GM19099 (cell line): Measurements from ENCODE around the gene CHCHD6.

ENCODE experiments used
- POLR2A ChIP-seq: IDR thresholded peaks from 3 replicates; pipeline ENCODE4 v1.6.1; 2011; ENCODE audit warnings: low read depth; ENCODE audit not compliant: insufficient read length; ENCODE audit errors: extremely low read depth

Gene CHCHD6

DNA sequence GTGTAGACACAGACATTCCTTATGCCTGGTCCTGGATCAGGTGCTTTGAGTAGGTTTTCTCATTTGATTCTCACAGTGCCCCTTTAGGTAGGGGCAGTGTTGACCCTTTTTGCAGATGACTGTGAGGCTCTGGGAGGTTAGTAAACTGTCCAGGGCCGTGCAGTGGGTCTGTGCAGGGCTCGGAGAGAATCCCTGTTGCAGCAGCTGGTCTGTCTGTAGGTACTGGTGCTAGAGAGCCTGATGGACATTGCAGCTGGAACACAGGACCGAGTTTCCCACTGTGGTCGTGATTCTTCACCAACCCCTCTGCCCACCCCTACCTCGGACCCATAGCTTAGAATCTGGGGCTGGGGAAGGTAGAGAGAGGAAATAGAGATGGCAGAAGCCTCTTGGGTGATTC lies 51.8 kb downstream of the CHCHD6 start:
- no peak for TF ChIP-seq POLR2A

DNA sequence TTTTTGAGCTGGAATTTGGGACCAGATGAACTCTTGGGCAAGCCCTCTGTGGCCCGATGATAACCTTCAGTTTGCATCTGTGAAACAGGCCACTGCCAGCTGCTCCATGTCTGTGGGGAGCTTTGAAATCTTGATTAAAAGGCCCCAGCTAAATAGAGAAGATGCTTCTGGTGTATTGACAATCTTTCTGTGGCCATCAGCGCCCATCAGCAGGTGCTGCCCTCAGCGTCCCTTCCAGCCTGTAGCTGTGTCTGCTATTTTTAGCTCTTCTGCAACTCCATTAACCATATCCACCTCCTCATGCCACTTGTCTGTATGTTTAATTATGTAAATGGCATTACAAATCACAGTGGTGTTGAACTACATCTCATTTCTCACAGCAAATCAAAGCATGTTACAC lies 54.0 kb downstream of the CHCHD6 start:
- no peak for TF ChIP-seq POLR2A

DNA sequence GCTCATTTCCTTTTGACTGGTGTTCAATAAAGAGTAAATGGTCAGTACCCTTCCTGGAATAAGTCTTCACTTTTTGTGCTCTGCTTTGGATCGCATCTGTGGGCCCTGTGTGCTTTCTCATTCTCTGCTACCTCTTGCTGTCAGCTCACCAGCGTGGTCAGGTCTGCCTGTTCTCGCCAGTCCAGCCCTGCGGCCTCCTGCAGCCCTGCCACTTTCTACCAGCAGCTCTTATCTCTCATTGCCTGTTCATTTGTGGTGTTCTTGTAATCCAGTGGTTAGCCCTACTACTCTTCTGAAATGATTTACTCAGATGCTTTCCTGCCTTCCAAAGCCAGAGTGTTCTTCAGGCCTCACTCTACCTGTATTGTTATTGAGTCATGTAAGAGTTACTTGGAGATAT lies 54.8 kb downstream of the CHCHD6 start:
- TF ChIP-seq POLR2A: no peak

DNA sequence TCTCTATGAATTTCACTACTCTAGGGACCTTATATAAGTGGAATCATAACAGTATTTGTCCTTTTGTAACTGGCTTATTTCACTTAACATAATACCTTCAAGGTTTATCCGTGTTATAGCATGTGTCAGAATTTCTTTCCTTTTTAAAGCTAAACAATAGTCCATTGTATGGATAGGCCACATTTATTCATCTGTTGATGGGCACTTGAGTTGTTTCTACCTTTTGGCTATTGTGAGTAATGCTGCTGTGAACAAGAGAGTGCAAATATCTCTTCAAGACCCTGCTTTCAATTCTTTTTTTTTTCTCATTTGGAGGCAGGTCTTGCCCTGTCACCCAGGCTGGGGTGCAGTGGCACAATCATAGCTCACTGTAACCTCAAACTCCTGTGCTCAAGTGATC lies 56.5 kb downstream of the CHCHD6 start:
- TF ChIP-seq POLR2A: no peak

DNA sequence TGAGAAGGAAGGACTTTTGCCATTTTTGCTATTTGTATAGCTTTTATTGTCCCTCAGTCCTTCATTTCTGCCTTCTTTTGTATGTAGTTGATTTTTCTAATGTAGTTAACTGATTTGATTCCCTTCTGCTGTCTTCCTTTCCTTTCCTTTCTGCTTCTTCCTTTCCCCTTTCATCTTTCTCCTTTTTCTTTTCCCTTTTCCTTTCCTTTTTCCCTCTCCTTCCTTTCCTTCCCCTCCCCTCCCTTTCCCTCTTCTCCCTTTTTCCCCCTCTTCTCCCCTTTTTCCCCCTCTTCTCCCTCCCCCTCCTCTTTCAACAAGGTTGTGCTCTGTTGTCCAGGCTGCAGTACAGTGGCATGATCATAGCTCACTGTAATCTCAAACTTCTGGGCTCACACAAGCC lies 59.0 kb downstream of the CHCHD6 start:
- no peak for TF ChIP-seq POLR2A

DNA sequence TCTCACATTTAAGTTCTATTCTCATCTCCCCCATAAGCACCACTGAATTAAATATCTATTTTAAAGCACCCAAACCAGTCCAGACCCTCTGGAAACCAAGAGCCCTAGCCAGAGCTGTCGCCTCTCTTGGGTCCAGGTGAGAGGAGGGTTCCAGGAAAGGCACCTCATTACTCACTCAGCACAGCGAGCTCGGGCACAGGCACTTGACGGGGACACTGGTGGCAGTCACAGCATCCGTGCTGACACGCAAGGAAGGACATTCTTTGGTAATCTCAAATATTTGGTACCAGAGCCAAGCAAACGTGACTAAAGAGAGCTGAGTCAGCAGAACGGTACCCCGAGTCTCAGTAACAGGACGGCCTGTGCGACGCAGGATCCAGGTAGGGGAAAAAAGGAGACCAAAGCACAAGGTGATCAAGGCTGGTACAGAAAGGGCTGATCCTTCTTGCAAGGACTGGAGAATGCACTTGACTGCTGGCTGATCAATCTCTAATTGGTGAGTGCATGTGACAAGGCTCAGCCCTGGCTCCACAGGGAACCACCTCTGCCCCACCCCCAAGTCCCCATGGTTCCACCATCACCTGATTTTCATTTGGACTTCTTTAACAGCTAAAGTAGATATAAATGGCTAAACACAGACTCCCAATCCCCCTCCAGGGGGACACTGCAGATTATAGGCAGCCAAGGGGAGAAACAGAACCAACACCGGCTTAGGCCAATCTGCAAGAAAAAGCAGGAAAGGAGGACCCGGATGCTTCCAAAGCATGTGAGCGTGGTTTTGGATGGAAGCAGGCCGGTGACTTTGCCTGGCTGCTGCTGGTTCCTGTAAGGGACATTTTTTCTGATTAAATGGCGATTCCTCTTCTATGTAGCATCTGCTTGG lies 61.4 kb downstream of the CHCHD6 start:
- no peak for TF ChIP-seq POLR2A

DNA sequence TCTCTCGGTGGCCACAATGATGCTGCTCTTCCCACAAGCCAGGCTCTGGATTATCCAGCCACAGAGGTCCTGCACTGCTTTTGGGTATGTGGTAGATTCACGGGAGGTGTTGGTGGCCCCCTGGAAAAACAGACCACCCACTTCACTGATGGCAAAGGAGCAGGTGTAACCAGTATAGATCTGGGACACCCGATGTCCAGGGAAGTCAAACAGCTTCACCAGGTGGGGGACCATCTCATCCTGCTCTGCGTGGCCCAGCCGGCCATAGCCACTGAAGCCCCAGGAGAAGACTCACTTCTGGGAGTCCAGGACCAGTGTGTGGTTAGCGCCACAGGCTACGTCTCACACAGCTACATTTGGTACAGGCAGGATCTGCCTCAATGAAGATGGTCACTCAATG lies 62.6 kb downstream of the CHCHD6 start:
- no peak for TF ChIP-seq POLR2A

DNA sequence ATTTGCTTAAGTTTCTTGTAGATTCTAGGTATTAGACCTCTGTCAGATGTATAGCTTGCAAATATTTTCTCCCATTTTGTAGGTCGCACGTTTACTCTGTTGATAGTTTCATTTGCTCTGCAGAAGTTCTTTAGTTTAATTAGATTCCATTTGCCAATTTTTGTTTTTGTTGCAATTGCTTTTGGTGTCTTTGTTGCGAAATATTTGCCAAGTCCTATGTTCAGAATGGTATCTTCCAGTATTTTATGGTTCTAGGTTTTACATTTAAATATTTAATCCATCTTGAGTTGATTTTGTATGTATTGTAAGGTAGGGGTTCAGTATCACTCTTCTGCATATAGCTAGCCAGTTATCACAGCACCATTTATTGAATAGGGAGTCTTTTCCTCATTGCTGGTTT lies 64.9 kb downstream of the CHCHD6 start:
- no peak for TF ChIP-seq POLR2A

DNA sequence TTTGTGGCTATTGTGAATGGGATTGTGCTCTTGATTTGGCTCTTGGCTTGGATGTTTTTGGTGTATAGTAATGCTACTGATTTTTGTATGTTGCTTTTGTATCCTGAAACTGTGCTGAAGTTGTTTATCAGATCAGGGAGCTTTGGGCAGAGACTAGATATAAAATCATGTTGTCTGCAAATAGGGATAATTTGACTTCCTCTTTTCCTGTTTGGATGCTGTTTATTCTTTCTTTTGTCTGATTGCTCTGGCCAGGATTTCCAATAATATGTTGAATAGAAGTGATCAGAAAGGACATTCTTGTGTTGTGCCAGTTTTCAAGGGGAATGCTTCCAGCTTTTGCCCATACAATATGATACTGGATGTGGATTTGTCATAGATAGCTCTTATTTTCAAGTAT lies 66.1 kb downstream of the CHCHD6 start:
- no peak for TF ChIP-seq POLR2A

DNA sequence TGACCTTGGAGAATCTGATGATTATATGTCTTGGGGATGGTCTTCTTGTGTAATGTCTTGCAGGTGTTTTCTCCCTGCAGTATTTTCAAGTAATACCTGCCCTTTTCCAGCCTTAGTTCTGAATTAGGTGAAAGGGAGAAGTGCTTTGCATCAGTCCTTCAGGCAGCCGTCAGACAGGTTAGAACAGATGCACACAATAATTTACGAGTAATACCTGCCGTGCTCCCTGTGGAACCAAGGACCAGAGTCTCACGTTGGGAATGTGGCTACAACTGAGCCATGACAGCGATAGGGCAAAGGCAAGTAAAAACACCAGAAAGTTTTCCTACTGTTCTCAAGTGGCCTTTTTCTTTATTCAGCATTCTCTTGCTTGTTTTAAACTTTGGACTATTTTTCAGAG lies 69.1 kb downstream of the CHCHD6 start:
- no peak for TF ChIP-seq POLR2A

DNA sequence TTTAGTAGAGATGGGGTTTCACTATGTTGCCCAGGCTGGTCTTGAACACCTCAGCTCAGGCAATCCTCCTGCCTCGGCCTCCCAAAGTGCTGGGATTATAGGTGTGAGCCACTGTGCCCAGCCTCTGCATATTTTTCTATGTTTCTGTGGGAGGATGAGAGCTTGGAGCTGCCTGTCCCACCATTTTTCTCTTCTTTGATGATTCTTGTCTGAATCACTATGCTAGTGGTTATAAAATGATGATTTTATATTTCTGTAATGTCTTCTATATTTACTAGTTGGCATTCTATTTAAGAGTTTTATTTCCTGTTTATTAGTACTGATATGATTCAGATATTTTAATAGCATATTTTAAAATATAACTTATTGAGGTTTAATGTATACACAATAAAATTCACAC lies 69.7 kb downstream of the CHCHD6 start:
- no peak for TF ChIP-seq POLR2A

DNA sequence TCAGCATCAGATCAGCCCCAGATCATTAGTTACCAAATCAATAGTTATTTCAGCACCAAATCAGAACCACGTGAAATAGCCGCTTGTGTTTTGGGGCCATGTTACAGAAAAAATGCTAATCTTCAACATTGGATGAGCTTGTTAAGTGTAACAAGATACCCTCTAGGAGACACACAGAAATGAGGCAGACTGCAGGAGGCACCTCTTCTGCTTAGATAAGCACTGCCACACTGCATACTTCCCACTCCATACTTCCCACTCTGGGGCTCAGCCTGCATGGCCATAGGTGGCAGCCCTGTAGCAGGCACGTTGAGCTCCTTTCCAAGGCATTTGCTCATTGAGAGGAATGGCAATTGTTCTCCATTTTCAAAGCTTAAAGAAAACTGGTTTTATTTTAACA lies 73.3 kb downstream of the CHCHD6 start:
- TF ChIP-seq POLR2A: no peak

DNA sequence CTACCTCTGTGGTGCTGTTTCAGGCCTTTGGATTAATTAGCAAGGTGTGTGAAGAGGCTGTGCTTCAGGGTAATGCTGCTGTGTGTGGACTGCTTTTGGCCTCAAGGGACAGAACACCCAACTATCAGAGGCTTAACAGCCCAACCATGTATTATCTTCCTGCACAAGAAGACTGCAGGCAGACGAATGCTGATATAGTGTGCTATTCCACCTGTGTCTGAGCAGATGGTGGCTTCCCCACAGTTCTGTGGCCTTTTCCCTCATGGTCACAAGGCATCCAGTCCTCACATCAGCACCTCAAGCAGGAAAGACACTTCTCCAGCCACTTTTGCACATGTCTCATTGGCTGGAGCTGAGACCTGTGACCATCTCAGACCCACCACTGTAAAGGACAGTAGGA lies 76.6 kb downstream of the CHCHD6 start:
- TF ChIP-seq POLR2A: no peak

DNA sequence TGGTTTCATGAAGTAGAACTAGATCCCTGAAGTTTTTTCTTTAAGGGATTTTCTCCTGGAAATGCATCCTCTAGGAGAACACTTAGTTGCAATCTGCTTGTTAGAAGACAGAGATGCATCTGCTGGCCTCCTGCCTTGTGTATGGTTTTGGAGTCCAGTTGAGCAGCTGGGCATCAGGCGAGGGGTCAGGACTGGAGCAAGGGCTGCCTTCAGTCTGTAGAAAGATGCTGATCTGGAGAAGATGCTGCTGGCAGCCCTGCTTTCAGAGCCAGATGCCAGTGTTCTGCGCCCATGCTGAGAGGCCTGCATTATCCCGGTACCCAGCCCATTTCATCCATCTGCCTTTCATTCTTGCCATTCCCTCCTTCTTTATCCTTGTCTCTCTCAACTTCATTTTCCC lies 77.4 kb downstream of the CHCHD6 start:
- no peak for TF ChIP-seq POLR2A

DNA sequence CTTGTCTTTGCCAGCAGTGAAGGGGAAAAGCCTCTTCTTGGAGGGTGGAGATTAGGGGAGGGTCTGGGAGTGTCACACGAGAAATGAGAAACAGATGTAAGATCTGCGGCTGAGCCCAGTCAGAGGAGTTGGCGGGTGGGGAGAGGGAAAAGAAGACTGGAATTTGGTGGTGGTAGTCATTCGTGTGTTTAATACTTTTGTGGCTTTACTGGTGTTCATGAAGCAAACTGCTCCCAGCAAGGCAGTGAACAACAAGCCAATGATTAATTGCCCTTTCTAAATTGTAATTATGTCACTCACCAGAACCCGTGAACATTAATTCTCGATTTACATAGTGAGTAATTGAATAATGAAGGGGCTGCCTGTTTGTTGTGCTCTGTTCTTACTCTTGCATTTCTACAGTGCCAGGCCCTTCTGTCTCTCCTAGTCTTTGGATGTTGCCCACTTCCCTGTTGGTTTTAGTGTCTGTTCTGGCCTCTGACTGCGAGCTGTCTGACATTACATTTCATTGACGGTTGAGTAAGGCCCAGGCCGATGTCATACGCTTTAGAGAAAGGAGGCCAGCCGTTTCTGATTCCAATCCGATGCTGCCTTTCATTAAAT lies 78.0 kb downstream of the CHCHD6 start:
- TF ChIP-seq POLR2A: no peak

DNA sequence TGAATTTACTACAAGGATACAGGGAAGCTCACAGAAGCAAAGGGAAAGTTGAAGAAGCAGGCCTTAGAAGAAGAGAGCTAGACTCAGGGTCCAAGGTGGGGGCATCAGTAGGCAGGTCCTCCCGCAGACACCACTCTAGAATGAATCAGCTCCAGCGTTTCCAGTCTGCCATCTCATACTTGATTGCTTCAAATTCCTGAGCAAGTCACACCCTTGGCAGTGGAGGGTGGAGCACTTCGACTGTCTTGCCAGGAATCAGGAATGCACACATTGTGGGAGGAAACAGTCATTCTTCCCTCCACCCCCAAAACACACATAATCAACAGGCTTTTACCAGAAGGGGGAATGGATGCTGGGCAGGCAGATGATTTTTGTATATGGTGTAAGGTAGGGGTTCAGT lies 78.5 kb downstream of the CHCHD6 start:
- no peak for TF ChIP-seq POLR2A
